HG02759 (cell line): ENCODE data around the gene LPP.

Source experiments
- ATAC-seq: cut with Tn5 transposase; IDR thresholded peaks from one replicate; pipeline ENCODE4 v1.9.1; 2021; ENCODE audit warnings: mild to moderate bottlenecking, moderate library complexity; ENCODE audit not compliant: unreplicated experiment

Gene LPP

GRCh38 chr3:188168648-188169047, 14.7 kb downstream of the LPP start:
- no peak for ATAC-seq

GRCh38 chr3:188169830-188170455, 16.0 kb downstream of the LPP start:
- no peak for ATAC-seq

- no peak for ATAC-seq
Measured at GRCh38 chr3:188170461-188171459, 16.8 kb downstream of the LPP start.

GRCh38 chr3:188171682-188172467, 17.9 kb downstream of the LPP start:
- no peak for ATAC-seq

GRCh38 chr3:188174317-188175044, 20.5 kb downstream of the LPP start:
- ATAC-seq, result no peak

- no peak for ATAC-seq
Measured at GRCh38 chr3:188176476-188176875, 22.5 kb downstream of the LPP start.

GRCh38 chr3:188176884-188177283, 22.9 kb downstream of the LPP start:
- no peak for ATAC-seq

- ATAC-seq, result no peak
Measured at GRCh38 chr3:188177721-188178120, 23.8 kb downstream of the LPP start.

GRCh38 chr3:188178293-188178936, 24.5 kb downstream of the LPP start:
- no peak for ATAC-seq

- ATAC-seq, result no peak
Measured at GRCh38 chr3:188179006-188179966, 25.3 kb downstream of the LPP start.

- no peak for ATAC-seq
Measured at GRCh38 chr3:188180114-188180513, 26.2 kb downstream of the LPP start.

- ATAC-seq, result no peak
Measured at GRCh38 chr3:188183452-188183851, 29.5 kb downstream of the LPP start.

- ATAC-seq, result no peak
Measured at GRCh38 chr3:188184160-188184559, 30.2 kb downstream of the LPP start.

GRCh38 chr3:188184649-188185048, 30.7 kb downstream of the LPP start:
- ATAC-seq, result no peak

GRCh38 chr3:188185717-188186251, 31.8 kb downstream of the LPP start:
- ATAC-seq, result no peak

- no peak for ATAC-seq
Measured at GRCh38 chr3:188187053-188187452, 33.1 kb downstream of the LPP start.

GRCh38 chr3:188188911-188189310, 35.0 kb downstream of the LPP start:
- no peak for ATAC-seq

- no peak for ATAC-seq
Measured at GRCh38 chr3:188191460-188191859, 37.5 kb downstream of the LPP start.

- no peak for ATAC-seq
Measured at GRCh38 chr3:188192034-188192433, 38.1 kb downstream of the LPP start.
